Fibroblast of upper back skin (primary cell): Measurements from ENCODE around the gene TPST2.
"Not testable (repeated sequence)": the region's sequence is repeated elsewhere in the genome, so short reads cannot be mapped to it uniquely, and the experiment has no call there.

Experiments
- DNase-seq: peaks from one replicate; pipeline ENCODE4 v3.0.0-alpha.2; 2013

The TPST2 gene

DNA sequence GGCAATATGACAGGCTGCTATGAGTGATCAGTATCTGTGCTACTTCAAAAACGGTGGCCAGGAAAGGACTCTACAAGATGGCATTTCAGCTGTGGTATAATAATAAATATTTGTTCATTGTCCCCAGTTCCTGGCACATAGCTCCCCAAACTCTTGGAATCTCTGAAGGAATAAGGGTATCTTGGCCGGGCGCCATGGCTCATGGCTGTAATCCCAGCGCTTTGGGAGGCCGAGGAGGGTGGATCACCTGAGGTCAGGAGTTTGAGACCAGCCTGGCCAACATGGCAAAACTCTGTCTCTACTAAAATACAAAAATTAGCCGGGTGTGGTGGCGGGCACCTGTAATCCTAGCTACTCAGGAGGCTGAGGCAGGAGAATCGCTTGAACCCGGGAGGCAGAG is 61.4 kb downstream of the TPST2 start:
- not testable (repeated sequence) for DNase-seq

DNA sequence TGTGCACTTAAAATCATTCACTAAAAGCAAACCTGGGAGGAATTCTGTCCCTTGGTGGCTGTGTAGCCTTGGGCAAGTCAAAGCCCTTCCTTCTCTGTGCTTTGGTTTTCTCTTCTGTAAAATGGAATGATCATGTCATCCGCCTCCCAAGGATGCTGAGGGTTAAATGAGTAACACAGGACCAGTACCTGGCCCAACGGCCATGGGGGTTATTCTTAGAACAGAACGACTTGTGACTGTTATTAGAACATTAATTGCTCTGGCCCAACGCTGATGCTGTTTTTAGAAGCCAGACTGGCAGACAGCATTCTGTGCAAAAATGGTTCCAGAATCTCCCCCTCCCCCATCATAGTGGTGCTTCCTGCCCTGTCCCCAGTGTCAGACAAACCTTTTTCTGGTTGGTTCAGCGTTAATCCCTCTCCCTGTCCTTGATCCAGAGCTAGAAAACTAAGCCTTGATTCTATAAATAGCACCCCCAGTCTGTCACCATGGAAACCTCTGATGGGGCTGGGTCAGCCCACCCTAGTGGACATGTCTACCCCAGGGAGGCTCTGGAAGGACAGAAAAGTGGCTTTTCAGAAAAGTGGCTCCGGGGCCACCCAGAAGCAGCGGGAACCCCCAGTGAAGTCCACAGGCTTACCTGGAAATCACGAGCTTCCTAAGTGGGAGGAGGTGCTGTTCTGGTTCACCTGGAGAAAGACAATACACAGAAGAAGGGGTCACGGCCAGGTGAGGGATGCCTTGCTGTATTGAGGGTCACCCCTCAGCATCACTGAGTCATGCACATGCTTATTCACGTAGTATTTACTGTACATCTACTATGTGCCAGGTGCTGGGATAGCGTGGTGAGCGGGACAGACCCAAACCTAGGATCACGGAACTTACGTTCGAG is 62.1 kb downstream of the TPST2 start:
- no peak for DNase-seq

DNA sequence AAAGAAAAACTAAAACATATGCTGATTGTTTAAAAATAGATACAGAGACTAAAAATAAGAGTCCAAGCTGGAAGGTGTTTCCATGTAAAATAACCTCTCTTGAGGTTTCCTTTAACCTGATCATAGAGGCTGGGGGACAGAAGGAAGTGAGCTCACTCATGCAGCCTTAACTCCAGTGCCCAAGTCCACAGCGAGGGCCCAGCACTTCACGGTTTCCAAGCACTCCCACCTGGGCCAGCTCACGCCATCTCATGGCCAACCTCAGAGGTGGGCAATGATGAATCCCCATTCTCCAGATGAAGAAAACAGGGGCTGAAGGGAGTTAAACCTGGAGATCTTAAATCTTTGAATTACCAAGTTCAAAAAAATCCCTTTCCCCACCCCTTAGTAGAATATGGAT is 62.8 kb downstream of the TPST2 start:
- DNase-seq: no peak

DNA sequence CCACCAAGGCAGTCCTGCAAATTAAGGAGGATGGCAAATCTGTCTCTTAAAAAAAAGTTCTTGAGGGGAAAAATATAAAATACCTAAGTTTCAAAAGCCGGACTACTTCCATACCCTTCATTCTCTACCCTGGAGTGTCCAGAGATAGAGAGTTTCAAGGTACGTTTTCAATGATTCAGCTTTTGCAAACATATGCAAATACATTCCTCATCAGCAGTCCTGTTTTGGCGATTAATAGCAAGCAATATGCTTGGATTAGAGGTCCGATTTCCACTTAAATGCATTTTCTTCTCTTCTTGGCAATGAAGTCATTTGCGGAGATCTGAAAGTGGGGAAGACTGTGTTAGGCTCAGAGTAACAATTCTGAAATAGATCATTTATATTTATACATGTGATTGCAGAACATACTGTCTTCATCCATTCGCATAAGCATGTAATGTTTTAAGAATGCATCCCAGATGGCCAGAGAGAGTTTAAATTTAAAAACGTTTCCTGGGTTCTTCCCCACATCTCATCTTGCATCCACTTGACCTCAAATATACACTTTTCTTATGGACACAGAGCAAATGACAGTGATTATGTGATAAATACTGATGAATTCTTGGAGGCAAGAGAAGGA is 63.9 kb downstream of the TPST2 start:
- no peak for DNase-seq

DNA sequence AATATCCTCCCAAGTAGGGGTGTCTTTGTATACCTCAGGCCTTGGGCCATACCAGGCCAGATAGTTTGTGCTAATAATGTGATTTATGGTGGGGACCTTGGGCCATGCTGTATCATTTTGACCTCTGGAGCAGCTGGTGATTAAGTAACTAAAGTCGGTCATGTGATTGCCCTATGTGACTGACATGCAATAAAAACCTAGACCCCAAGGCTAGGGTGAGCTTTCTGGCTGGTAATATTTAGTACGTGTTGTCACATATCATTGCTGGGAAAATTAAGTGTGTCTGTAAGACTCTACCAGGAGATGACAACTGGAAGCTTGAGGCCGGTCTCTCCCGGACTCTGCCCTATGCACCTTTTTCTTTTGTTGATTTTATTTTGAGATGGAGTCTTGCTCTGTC is 65.1 kb downstream of the TPST2 start:
- DNase-seq: no peak

DNA sequence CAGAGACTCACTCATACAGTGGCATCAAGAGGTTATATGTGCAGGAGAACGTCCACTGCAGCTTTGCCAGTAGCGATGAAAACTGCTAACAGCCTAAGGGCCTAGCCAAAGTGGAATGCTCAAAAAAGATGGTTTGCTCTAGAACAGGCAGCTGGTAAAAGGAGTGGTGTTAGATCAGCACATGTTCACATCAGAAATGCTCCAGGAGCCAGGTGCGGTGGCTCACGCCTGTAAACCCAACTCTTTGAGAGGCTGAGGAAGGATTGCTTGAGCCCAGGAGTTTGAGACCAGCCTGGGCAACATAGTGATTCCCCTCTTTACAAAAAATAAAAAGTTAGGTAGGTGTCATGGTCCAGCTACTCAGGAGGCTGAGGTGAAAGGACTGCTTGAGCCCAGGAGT is 67.3 kb downstream of the TPST2 start:
- no peak for DNase-seq

DNA sequence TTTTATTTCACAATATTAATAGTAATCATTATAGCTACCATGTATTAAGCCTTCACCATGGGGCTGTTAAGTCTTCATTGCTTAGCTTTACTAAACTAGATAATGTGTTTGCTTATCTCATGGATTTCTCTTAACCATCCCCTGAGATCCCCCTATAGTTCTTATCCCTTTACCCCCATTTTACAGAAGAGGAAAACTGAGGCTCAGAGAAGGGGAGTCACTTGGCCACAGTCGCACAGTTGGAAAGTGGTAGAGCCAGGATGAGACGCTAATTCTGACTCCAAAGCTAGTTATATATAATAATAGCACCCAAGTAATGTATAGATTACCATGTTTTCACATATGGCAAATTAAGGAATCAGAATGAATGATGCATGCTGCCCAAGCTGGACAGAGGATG is 67.9 kb downstream of the TPST2 start:
- DNase-seq: no peak

DNA sequence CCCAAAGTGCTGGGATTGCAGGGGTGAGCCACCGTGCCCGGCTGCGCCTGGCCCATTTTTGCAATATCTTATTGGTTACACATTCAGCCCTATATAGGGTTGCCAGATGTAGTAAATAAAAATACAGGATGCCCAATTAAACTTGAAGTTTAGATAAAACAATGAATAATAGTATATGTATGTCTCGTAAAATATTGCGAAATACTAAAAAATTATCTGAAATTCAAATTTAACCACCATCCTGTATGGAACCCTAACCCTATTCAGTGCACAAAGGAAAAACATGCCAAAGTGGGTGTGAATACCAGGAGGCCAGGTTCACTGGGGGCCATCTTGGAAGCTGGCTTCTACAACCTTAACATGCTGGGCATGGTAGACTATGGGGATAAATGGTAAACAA is 72.5 kb downstream of the TPST2 start:
- DNase-seq: no peak

DNA sequence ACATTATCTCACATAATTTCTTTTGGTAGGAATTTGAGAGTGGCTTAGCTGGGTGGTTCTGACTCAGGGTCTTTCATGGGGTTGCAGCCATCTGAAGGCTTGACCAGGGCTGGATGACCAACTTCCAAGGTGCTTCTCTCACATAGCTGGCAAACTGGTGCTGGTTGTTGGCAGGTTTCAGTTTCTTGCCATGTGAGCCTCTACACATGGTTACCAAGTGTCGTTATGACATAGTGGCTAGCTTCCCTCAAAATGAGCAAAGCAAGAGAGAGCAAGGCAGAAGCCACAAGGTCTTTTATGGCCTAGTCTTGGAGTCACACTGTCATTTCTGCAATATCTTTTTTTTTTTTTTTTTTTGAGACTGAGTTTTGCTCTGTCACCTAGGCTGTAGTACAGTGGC is 73.4 kb downstream of the TPST2 start:
- DNase-seq: no peak

DNA sequence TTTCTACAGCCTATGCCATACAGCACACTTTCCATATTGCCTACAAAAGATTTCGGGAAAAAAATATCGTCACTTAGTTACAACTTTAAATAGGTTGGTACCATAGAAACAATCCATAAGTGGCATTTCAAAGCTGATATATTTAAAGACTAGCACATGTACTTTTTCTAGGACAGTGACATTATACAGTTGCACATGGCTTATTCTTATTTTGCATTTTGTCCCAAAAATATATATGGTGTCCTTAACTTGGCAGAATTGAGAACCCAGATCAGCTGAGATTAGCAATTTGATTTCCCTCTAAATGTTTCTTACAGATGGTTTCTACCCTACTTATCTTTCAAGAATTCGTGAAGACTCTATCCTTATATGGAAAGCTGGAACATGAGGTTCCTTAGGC is 74.0 kb downstream of the TPST2 start:
- no peak for DNase-seq

DNA sequence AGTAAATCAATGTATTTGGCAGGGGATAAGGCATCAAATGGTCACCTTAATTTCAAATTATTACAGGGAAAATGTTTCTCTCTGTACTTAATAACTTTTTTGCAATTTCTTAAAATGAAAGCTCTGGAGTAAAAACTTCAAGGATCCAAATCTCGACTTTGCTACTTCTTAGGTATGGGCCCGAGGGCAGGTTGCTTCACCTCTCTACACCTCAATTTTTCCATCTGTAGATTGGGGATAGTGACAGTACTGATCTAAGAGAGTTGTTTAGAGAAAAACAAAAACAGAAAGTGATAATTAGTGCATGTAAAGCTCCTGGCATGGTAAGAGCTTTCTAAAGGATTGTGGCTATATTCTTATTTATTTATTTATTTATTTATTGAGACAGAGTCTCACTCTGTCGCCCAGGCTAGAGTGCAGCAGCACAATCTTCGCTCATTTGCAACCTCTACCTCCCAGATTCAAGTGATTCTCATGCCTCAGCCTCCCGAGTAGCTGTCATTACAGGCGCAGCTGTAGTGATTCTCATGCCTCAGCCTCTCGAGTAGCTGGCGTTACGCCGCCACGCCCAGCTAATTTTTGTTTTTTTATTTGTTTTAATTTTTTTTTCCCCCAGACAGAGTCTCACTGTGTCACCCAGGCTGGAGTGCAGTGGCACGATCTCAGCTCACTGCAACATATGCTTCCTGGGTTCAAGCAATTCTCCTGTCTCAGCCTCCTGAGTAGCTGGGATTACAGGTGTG is 75.3 kb downstream of the TPST2 start:
- DNase-seq: no peak

DNA sequence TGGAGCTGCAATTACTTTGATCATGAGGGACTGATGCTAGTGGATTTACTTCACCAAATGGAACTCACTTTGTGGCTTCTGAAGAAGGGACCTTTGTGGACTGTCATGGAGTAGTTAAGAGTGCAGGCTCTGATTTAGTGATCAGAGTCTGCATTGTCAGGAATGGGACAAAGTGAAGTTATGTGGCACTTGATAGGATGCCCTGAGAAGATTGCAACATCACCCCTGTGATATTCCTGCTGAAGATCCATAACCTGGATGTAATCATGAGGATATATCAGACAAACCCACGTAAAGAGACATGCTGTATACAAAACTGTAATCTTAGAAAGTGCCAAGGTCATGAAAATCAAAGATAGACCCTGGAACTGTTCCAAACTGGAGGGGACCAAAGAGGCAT is 76.1 kb downstream of the TPST2 start:
- DNase-seq: no peak

DNA sequence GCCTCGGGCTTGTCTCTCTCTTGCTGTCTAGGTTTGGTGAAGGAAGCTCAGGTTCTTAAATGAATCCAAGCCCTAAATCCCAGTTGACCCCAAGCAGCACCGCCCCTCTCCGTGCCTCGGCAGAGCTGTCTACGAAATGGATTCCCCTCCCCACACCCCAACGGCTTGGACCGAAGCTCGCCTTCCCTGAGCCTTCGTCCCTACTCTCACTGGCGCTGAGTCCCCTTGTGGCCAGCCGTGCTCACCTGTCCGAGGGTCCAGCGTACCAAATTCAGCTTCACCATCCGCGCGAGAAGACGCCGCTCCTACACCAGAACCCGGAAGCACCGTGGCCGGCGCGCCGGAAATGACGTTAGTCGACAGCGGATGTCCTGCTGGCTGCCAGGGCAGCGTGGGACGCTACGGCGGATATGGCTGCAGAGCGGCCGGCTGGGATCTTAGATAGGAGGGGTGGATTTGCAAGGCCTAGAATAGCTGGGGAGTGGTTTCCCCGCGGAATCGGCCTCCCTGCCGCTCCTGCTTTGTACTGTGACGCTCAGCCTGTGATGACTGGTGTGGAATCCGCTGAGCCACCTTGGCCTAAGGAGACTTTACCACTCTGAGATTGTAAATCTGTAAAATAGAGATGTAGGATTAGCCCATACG is 77.7 kb downstream of the TPST2 start, which contains the start of gene TFIP11:
TSS of gene TFIP11 (minus strand) at position 325 of the 645 bp plus-strand sequence. CDS start 2,201 bp downstream, outside the sequence.
- DNase-seq: peak; percentile 90

DNA sequence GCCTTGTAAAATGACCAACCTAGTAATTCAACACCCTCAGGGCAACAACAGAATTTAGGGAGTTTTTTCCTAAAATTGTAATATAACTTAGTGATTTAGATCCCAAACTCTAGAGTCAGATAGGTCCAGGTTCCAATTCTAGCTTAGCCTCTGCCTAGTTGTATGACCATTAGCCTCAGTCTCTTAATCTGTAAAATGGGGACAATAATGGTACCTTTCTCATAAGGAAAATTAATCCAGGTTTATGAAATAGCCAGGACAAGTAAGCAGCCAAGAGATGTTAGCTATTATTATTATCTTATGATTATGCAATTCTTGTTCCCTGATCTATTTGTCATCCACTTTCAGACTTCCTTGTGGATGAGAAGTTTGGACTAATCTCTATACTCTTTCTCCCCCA is 81.8 kb downstream of the TPST2 start:
- DNase-seq: no peak

DNA sequence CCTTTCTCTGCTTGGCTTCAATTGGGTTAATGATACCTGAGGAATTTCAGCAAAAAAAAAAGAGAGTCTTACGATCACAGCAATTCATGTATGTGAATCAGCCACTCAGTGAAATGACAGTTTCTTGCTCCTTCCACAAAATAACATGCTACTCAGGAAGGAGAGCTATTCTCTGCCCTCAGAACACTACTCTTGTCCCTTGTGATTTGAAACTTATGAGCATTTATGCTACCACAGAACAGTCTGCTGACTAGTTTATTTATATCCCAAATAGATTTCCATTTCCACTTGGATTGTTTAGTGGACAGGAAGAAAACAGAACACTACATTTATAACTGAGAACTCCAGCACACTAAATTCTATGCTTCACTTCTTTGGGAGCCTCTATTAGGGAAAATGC is 86.2 kb downstream of the TPST2 start:
- DNase-seq: no peak

DNA sequence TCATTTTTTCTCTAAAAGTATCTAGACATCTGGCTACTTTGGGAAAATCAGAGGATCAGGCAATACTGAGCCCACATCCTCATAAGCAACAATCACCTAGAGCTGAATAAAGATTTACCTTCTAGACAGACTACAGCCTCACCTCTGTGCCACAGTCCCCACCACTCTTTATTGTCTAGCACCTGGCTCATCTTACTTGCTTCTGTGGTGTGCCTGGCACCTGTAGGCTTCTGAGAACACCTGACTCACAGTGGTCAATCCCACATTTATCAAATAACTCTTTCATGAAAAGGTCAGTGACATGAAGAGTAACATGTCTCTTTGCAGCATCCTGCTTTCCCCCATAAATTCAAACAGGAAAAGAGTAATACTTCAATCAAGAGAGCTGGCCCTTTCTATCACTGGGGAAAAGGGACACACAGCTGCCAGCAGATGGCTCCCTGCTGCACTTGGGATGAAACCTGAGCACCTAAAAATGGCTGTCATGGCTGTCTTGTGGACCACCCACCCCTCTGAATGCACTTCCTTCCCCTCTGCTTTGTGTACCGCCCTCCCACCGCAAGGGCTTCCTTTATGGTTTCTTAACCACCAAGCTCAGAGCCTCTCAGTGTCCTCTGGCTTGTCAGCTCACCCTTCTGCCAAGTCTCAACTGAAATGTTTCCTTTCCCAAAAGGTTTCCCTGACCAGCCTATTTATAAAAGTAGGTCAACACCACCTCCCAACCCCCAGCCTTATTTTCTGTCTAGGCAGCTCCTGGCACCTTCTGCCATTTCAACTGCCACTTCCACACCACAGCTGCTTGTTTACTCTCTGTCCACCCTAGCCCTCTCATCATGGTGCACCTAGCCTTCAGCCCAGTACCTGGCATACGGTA is 87.0 kb downstream of the TPST2 start:
- peak; percentile 57 for DNase-seq

DNA sequence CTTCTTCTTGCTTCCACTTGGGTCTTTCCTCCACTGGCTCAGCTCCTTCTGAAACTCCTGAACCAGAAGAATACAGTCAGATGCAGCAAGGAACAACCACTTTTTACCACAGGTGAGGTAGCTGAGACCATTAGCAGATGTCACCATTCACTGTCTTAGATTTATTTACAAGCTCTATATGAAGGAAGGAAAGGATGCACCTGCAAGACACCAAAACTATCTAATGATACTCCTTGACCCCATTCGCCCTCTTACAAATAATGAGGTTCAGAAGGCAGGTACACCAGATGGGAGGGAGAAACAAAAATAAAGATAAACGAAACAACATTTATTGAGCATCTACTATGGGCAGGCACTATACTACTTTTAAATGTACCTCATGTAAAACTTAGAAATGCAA is 87.9 kb downstream of the TPST2 start:
- no peak for DNase-seq

DNA sequence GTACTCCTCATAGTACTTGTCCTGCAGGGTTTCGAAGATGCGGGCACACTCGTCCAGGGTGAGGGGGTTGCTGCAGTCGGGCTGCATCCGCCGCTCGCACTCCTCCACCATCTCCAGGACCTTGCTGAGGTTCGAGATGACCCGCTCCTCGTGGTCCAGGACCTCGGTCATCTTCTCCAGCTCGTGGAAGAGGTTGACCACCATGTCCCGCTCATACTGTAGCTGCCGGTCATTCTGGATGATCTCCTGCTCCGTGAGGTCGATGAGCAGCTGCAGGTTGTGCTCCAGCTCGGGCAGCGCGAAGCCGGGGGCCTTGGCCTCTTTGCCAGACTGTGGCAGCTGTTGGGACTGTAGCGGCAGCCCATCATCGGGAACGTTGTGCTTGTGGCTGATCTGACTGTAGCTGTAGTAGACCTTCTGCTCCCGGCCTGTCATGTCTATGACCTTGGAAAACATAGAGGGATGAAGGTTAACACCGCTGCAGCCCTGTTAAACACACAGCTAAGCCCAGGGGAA is 90.7 kb downstream of the TPST2 start:
- no peak for DNase-seq

DNA sequence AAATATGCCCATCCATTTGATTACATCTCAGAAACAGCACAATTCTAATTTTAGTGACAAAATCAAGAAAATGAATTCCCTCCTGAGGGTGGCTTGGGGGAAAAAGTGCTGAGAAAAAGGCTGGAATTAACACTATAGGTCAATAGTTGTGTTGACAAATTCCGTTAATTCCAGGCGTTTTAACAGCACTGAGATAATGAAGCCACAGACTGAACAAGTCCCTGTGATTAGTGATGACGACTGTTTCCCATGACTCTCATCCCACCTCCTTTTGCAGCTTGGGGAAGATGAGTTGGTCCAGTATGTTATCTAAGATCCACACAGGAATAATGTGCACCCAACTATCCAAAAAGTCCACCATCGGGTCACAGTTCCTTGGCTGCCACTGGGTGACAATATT is 93.5 kb downstream of the TPST2 start:
- no peak for DNase-seq

DNA sequence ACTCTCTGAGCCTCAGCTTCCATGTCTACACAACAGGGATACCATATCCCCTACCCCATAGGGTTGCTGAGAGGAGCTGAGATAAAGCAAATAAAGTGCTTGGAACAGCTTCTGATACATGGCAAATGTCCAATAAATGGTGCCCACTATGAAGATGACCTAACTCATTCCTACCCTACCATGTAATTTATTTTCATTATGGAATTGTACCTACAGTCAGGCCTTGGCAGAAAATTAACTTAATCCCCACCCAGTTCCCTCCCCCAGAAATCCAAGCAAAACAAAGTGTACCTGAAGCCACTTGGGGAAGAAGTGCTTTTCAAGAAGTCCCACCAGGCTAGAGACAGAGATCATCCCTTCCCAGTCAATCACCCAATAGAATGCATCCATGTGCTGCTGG is 95.4 kb downstream of the TPST2 start:
- no peak for DNase-seq

DNA sequence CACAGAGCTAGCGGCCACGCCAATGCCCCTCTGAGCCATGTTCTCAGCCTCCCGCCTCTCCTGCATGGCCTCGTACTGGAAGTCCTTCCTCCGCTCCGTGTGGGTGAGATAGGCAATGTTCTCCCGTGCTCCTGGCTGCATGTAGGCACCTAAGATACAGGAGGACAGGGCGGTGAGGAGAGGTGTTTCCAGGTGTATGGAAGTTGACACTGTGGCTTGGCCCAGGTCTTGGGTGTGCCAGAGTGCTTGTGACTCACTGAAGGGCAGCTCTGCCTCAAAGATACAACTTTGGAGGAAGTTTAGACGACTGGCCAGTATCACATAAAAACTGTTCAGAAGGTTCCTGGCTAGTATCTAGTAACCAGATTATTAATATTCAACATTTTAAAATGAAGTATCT is 97.7 kb downstream of the TPST2 start:
- DNase-seq: no peak

DNA sequence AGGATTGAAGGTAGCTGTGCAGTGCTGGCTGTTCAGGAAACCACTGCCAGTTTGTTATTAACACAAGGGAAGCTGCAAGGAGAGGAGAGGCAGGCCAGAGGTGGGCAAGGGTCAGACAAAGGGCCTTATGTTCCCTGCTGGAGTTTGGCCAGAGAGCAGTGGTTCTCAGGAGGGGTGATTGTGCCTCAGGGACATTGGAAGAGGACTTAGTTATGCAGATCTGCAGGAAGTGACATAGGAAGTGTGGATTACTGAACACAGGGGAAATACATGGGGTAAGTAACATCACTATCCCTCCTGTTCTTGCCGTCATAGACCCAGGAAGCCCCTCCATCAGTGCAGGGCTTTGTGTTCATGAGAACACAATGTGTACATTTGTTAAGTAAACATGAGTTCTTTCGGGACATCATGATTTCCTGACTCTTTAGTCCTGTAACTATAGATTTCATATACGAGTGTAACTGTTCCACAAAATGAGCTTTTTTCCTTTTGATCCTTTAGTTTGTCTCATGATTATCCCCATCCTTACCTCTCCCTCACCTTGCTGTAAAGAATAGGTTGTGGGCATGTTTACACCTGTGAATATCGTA is 100.4 kb downstream of the TPST2 start:
- no peak for DNase-seq
